GM12801 (cell line): ENCODE data around the gene TMEM41A.

ENCODE experiments used
- CTCF ChIP-seq: IDR thresholded peaks from one replicate; pipeline ENCODE4 v1.5.1; 2011; ENCODE audit warnings: control low read depth; ENCODE audit not compliant: insufficient read length; ENCODE audit errors: extremely low read depth

Gene TMEM41A

GRCh38 chr3:185465471-185465870 lies 33.4 kb downstream of the TMEM41A start:
- TF ChIP-seq CTCF: no peak

GRCh38 chr3:185460719-185461350 lies 38.0 kb downstream of the TMEM41A start:
- no peak for TF ChIP-seq CTCF

- TF ChIP-seq CTCF: no peak
Measured at GRCh38 chr3:185460309-185460708, 38.5 kb downstream of the TMEM41A start.

- TF ChIP-seq CTCF: no peak
Measured at GRCh38 chr3:185457376-185457775, 41.5 kb downstream of the TMEM41A start.

GRCh38 chr3:185448107-185448506 lies 50.7 kb downstream of the TMEM41A start:
- TF ChIP-seq CTCF: no peak

- no peak for TF ChIP-seq CTCF
Measured at GRCh38 chr3:185444329-185444728, 54.5 kb downstream of the TMEM41A start.

GRCh38 chr3:185442031-185442430 lies 56.8 kb downstream of the TMEM41A start:
- TF ChIP-seq CTCF: no peak
